Liver (tissue), 9 donors: Measurements from ENCODE around the gene CENPF. TPM values are rescaled to one million over a fixed set of nuclear protein-coding genes. Genes with fewer than 3 reads are reported as not detected.

ENCODE experiments used
- DNase-seq: peaks from one replicate; pipeline ENCODE4 v3.0.0-alpha.2; 2017; ENCODE audit warnings: low spot score
- H3K27ac ChIP-seq, 2 donors: one replicate each; pipeline ENCODE4 v1.7.0; 2013; ENCODE audit warnings: inconsistent platforms in 2 of 2, low read length in 2 of 2, control low read depth in 1 of 2, low read depth in 1 of 2, mild to moderate bottlenecking in 1 of 2
- H3K27me3 ChIP-seq, 4 donors: one replicate each; pipeline versions ENCODE4 v1.6.1 to v1.7.0; 2013; ENCODE audit warnings: low read length in 3 of 4, inconsistent platforms in 1 of 4, mild to moderate bottlenecking in 1 of 4, moderate library complexity in 1 of 4; ENCODE audit not compliant: control insufficient read depth in 4 of 4, insufficient read depth in 4 of 4
- H3K36me3 ChIP-seq, 4 donors: one replicate each; pipeline versions ENCODE4 v1.6.1 to v1.7.0; 2013; ENCODE audit warnings: low read length in 3 of 4, mild to moderate bottlenecking in 3 of 4, low read depth in 1 of 4, moderate library complexity in 1 of 4; ENCODE audit not compliant: control insufficient read depth in 4 of 4, insufficient read depth in 3 of 4
- H3K4me1 ChIP-seq, 4 donors: one replicate each; pipeline versions ENCODE4 v1.6.1 to v1.7.0; 2013; ENCODE audit warnings: low read length in 3 of 4, mild to moderate bottlenecking in 3 of 4, moderate library complexity in 1 of 4; ENCODE audit not compliant: control insufficient read depth in 4 of 4, insufficient read depth in 4 of 4
- H3K4me3 ChIP-seq, 3 donors: one replicate each; pipeline versions ENCODE4 v1.6.1 to v1.7.0; 2013; ENCODE audit warnings: low read length in 3 of 3, control low read depth in 1 of 3, low read depth in 1 of 3, mild to moderate bottlenecking in 1 of 3
- H3K9ac ChIP-seq, 2 donors: one replicate each; pipeline ENCODE4 v1.7.0; 2013; ENCODE audit warnings: low read length in 2 of 2, mild to moderate bottlenecking in 2 of 2, moderate library complexity in 2 of 2, control low read depth in 1 of 2, low read depth in 1 of 2
- H3K9me3 ChIP-seq, 4 donors: one replicate each; pipeline versions ENCODE4 v1.6.1 to v1.7.0; 2013; ENCODE audit warnings: low read length in 3 of 4; ENCODE audit not compliant: control insufficient read depth in 4 of 4
- EGR1 ChIP-seq, 2 donors: IDR thresholded peaks; 2 replicates each; pipeline ENCODE4 v1.6.1; 2016 to 2018; ENCODE audit warnings: antibody characterized with exemption in 2 of 2, low read depth in 2 of 2
- FOXA1 ChIP-seq: IDR thresholded peaks from 2 replicates; pipeline ENCODE4 v1.6.1; 2016; ENCODE audit warnings: antibody characterized with exemption
- FOXA2 ChIP-seq: IDR thresholded peaks from 2 replicates; pipeline ENCODE4 v1.6.1; 2016; ENCODE audit warnings: antibody characterized with exemption
- GABPA ChIP-seq, 2 donors: IDR thresholded peaks in 1 of 2; conservative IDR thresholded peaks in 1 of 2; 2 replicates each; pipeline ENCODE4 v1.6.1; 2016; ENCODE audit warnings: antibody characterized with exemption in 2 of 2, mild to moderate bottlenecking in 1 of 2, moderate library complexity in 1 of 2
- HNF4A ChIP-seq, 2 donors: conservative IDR thresholded peaks; 2 replicates each; pipeline ENCODE4 v1.6.1; 2016; ENCODE audit warnings: antibody characterized with exemption in 2 of 2, mild to moderate bottlenecking in 2 of 2
- HNF4G ChIP-seq: IDR thresholded peaks from 2 replicates; pipeline ENCODE4 v1.6.1; 2016; ENCODE audit warnings: antibody characterized with exemption
- JUND ChIP-seq, 2 donors: IDR thresholded peaks; 2 replicates each; pipeline ENCODE4 v1.6.1; 2016; ENCODE audit warnings: antibody characterized with exemption in 2 of 2
- NR2F2 ChIP-seq: IDR thresholded peaks from 2 replicates; pipeline ENCODE4 v1.6.1; 2016; ENCODE audit warnings: antibody characterized with exemption
- RAD21 ChIP-seq, 2 donors: IDR thresholded peaks; 2 replicates each; pipeline ENCODE4 v1.6.1; 2016; ENCODE audit warnings: antibody characterized with exemption in 2 of 2, mild to moderate bottlenecking in 2 of 2
- RXRA ChIP-seq, 2 donors: IDR thresholded peaks; 2 replicates each; pipeline ENCODE4 v1.6.1; 2017 to 2018; ENCODE audit warnings: antibody characterized with exemption in 2 of 2, mild to moderate bottlenecking in 1 of 2
- SP1 ChIP-seq: IDR thresholded peaks from 2 replicates; pipeline ENCODE4 v1.6.1; 2018; ENCODE audit warnings: antibody characterized with exemption, mild to moderate bottlenecking
- TAF1 ChIP-seq: conservative IDR thresholded peaks from 2 replicates; pipeline ENCODE4 v1.6.1; 2016; ENCODE audit warnings: antibody characterized with exemption, mild to moderate bottlenecking
- YY1 ChIP-seq: IDR thresholded peaks from 2 replicates; pipeline ENCODE4 v1.6.1; 2016; ENCODE audit warnings: antibody characterized with exemption, mild to moderate bottlenecking
- WGBS: extraction: QIAGEN DNeasy Blood & Tissue Kit; methylation state at CpG from one replicate; pipeline ENCODE4 v1.1.7; 2013; 5-methylcytosine and 5-hydroxymethylcytosine counted together
- polyA plus RNA-seq, 2 donors: library from polyadenylated mRNA; stranded (reverse) in 1 of 2; unstranded in 1 of 2; fragments of 200-250 nt in 1 of 2; fragments of >200 nt in 1 of 2; fragmentation: Nextera tagmentation in 1 of 2; extraction: Ambion mirVana in 1 of 2; gene quantifications; one replicate each; pipeline versions ENCODE4 v1.2.1 to v1.2.3, GENCODE V29; 2013 to 2015
- total RNA-seq, 2 donors: library from RNA; depleted of rRNA; stranded (reverse); fragments of >200 nt; gene quantifications; one replicate each; pipeline ENCODE4 v1.2.3, GENCODE V29; 2014
- TF ChIP-seq, protein P1 (sequence below): IDR thresholded peaks from 2 replicates; pipeline ENCODE4 v1.6.1; 2016; ENCODE audit warnings: antibody characterized with exemption, mild to moderate bottlenecking
- TF ChIP-seq, protein P2 (sequence below): fragments of 150-350 bp; IDR thresholded peaks from 2 replicates; pipeline ENCODE4 v1.5.1; 2017; ENCODE audit warnings: improper control_type of control experiment, low read depth, low read length; ENCODE audit not compliant: missing input control
- TF ChIP-seq, protein P3 (sequence below): IDR thresholded peaks from 2 replicates; pipeline ENCODE4 v1.6.1; 2016; ENCODE audit warnings: antibody characterized with exemption
- TF ChIP-seq, protein P4 (sequence below): IDR thresholded peaks from 2 replicates; pipeline ENCODE4 v1.6.1; 2016; ENCODE audit warnings: antibody characterized with exemption
- TF ChIP-seq, protein P5 (sequence below): IDR thresholded peaks from 2 replicates; pipeline ENCODE4 v1.6.1; 2016; ENCODE audit warnings: antibody characterized with exemption
- donor health status: healthy.
- donor health status: healthy.
- donor health status: healthy.
- donor health status: healthy.
- donor health status: healthy.

Gene CENPF
- total and polyA plus RNA-seq, 4 donors = 0.08 to 47.3 (median 1.5) TPM

DNA sequence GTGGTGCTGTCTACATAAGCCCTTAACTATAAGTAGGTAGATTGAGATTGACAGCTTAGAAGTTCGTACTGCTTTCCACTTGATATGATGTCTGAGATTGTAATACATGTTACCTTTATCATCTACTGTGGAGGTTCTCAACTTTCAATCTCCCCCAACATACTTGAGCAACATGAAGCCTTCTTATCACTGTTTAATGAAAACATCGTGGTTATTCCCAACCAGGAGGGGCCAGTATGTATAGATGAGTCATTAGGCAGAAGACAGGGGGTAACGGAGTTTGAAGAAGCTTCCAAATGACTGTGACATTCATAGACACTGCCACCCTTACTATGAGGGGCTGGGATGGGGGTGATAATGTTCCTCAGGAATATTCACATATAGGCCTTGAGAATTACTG is 36.0 kb downstream of the CENPF start:
- 92% methylated on average over 3 of the region's 3 CpGs for WGBS

DNA sequence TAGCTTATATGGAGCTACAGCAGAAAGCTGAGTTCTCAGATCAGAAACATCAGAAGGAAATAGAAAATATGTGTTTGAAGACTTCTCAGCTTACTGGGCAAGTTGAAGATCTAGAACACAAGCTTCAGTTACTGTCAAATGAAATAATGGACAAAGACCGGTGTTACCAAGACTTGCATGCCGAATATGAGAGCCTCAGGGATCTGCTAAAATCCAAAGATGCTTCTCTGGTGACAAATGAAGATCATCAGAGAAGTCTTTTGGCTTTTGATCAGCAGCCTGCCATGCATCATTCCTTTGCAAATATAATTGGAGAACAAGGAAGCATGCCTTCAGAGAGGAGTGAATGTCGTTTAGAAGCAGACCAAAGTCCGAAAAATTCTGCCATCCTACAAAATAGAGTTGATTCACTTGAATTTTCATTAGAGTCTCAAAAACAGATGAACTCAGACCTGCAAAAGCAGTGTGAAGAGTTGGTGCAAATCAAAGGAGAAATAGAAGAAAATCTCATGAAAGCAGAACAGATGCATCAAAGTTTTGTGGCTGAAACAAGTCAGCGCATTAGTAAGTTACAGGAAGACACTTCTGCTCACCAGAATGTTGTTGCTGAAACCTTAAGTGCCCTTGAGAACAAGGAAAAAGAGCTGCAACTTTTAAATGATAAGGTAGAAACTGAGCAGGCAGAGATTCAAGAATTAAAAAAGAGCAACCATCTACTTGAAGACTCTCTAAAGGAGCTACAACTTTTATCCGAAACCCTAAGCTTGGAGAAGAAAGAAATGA is 37.6 kb downstream of the CENPF start:
- 87% methylated on average over 6 of the region's 6 CpGs for WGBS
- H3K9ac ChIP-seq = no peak overlapping the region
- H3K36me3 ChIP-seq = no peaks in the 10 kb centered on the region
- H3K4me1 ChIP-seq = no peaks in the 10 kb centered on the region
- TF ChIP-seq SP1 = no peak
- TF ChIP-seq, protein P1, sequence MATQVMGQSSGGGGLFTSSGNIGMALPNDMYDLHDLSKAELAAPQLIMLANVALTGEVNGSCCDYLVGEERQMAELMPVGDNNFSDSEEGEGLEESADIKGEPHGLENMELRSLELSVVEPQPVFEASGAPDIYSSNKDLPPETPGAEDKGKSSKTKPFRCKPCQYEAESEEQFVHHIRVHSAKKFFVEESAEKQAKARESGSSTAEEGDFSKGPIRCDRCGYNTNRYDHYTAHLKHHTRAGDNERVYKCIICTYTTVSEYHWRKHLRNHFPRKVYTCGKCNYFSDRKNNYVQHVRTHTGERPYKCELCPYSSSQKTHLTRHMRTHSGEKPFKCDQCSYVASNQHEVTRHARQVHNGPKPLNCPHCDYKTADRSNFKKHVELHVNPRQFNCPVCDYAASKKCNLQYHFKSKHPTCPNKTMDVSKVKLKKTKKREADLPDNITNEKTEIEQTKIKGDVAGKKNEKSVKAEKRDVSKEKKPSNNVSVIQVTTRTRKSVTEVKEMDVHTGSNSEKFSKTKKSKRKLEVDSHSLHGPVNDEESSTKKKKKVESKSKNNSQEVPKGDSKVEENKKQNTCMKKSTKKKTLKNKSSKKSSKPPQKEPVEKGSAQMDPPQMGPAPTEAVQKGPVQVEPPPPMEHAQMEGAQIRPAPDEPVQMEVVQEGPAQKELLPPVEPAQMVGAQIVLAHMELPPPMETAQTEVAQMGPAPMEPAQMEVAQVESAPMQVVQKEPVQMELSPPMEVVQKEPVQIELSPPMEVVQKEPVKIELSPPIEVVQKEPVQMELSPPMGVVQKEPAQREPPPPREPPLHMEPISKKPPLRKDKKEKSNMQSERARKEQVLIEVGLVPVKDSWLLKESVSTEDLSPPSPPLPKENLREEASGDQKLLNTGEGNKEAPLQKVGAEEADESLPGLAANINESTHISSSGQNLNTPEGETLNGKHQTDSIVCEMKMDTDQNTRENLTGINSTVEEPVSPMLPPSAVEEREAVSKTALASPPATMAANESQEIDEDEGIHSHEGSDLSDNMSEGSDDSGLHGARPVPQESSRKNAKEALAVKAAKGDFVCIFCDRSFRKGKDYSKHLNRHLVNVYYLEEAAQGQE = no peak
- no peak for TF ChIP-seq HNF4G
- TF ChIP-seq, protein P2, sequence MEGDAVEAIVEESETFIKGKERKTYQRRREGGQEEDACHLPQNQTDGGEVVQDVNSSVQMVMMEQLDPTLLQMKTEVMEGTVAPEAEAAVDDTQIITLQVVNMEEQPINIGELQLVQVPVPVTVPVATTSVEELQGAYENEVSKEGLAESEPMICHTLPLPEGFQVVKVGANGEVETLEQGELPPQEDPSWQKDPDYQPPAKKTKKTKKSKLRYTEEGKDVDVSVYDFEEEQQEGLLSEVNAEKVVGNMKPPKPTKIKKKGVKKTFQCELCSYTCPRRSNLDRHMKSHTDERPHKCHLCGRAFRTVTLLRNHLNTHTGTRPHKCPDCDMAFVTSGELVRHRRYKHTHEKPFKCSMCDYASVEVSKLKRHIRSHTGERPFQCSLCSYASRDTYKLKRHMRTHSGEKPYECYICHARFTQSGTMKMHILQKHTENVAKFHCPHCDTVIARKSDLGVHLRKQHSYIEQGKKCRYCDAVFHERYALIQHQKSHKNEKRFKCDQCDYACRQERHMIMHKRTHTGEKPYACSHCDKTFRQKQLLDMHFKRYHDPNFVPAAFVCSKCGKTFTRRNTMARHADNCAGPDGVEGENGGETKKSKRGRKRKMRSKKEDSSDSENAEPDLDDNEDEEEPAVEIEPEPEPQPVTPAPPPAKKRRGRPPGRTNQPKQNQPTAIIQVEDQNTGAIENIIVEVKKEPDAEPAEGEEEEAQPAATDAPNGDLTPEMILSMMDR = no peak
- TF ChIP-seq GABPA (IDR thresholded peaks at IDR 0.05 in 1 of 2, conservative IDR thresholded peaks at IDR 0.05 in 1 of 2) = no peak
- TF ChIP-seq TAF1 = no peak
- TF ChIP-seq RXRA (IDR thresholded peaks at IDR 0.05) = no peak
- TF ChIP-seq, protein P3, sequence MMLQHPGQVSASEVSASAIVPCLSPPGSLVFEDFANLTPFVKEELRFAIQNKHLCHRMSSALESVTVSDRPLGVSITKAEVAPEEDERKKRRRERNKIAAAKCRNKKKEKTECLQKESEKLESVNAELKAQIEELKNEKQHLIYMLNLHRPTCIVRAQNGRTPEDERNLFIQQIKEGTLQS = no peak
- TF ChIP-seq, protein P4, sequence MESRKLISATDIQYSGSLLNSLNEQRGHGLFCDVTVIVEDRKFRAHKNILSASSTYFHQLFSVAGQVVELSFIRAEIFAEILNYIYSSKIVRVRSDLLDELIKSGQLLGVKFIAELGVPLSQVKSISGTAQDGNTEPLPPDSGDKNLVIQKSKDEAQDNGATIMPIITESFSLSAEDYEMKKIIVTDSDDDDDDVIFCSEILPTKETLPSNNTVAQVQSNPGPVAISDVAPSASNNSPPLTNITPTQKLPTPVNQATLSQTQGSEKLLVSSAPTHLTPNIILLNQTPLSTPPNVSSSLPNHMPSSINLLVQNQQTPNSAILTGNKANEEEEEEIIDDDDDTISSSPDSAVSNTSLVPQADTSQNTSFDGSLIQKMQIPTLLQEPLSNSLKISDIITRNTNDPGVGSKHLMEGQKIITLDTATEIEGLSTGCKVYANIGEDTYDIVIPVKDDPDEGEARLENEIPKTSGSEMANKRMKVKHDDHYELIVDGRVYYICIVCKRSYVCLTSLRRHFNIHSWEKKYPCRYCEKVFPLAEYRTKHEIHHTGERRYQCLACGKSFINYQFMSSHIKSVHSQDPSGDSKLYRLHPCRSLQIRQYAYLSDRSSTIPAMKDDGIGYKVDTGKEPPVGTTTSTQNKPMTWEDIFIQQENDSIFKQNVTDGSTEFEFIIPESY = no peak
- no peak for TF ChIP-seq FOXA1
- no peak for TF ChIP-seq EGR1 (IDR thresholded peaks at IDR 0.05; ENCODE audit: low read depth in 2 of 2)
- no peak for TF ChIP-seq HNF4A (conservative IDR thresholded peaks at IDR 0.05)
- TF ChIP-seq, protein P5, sequence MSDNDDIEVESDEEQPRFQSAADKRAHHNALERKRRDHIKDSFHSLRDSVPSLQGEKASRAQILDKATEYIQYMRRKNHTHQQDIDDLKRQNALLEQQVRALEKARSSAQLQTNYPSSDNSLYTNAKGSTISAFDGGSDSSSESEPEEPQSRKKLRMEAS = no peak
- TF ChIP-seq RAD21 (IDR thresholded peaks at IDR 0.05) = no peak
- TF ChIP-seq NR2F2 = no peak
- TF ChIP-seq JUND (IDR thresholded peaks at IDR 0.05) = no peak
- no peak for TF ChIP-seq FOXA2
- no peak for TF ChIP-seq YY1
- no peak overlapping the region for H3K4me3 ChIP-seq
- H3K27ac ChIP-seq = no peak overlapping the region
- no peaks in the 10 kb centered on the region for H3K27me3 ChIP-seq
- no peak for DNase-seq
- H3K9me3 ChIP-seq = no peaks in the 10 kb centered on the region

More for the DNA sequence above, 36.0 kb downstream of the CENPF start:
- H3K4me3 ChIP-seq = no peak overlapping the region
- H3K27ac ChIP-seq = no peak overlapping the region
- no peak for TF ChIP-seq NR2F2
- TF ChIP-seq, protein P2 = no peak
- DNase-seq = no peak
- H3K9ac ChIP-seq = no peak overlapping the region
- no peaks in the 10 kb centered on the region for H3K36me3 ChIP-seq
- no peaks in the 10 kb centered on the region for H3K9me3 ChIP-seq
- H3K4me1 ChIP-seq = no peaks in the 10 kb centered on the region
- no peaks in the 10 kb centered on the region for H3K27me3 ChIP-seq
